CD4-positive, alpha-beta T cell treated with Interleukin-4 for 1 hour (primary cell): ENCODE measurements around the gene CD14.
"Not testable (repeated sequence)": the region's sequence is repeated elsewhere in the genome, so short reads cannot be mapped to it uniquely, and the experiment has no call there.

Experiments
- DNase-seq, 2 donors: peaks; one replicate each; pipeline ENCODE4 v3.0.0-alpha.2; 2020 to 2022

The CD14 gene

DNA sequence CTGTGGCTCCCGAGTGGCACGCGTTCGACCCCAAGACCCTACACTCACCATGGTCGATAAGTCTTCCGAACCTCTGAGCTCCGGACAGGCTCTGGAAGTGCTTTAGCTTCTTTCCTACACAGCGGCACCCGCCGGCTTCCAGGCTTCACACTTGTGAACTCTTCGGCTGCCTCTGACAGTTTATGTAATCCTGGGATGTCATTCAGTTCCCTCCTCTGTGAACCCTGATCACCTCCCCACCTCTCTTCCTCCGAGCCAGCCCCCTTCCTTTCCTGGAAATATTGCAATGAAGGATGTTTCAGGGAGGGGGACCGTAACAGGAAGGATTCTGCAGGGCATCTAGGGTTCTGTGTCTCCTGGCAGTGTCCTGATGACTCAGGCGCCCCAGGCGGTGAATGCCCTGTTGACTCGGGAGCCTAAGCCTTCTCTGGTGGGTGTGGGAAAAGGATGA lies at the start of gene CD14:
TSS of gene CD14 (minus strand) at position 155 of the 451 bp plus-strand sequence. CDS start at position 51, 104 bp downstream.
- DNase-seq = peak; percentile 18 to 70

DNA sequence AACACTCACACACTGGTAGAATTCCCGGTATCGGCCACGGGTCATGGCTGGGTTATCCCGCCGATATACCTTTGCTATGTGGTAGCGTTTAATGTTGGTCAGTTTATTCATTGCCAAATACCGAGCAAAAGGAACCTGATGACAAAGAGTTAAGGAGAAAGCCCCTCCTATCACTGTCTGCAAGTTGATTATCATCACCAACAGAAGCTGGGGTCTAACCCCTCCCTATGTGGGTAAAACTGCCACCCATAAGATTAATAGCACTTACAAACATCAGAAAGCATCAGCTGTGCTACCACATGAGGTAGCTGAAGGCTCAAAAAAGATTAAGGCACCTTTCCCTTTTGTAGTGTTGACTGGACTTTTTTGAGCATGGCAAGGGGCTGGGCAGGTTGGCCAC lies 46.0 kb upstream of the CD14 start:
- no peak for DNase-seq

DNA sequence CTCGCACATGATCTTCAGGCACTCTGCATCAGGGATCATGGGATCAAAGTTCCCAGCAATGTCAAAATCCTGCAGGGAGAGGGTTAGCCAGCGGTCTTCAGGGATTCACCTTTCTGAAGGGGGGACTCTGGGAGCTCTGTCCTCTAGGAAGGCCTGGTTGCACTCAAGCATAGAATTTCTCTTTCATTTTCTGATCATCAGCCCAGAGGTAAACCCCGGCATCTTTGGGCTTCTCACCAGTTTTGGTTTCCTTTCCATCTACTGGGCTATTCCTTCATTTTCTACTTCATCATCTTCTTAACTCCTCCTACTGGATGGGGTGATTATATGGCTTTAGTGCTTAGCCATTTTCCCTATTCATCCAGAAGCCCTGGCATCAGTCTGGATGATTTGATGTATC lies 45.0 kb upstream of the CD14 start:
- no peak for DNase-seq

DNA sequence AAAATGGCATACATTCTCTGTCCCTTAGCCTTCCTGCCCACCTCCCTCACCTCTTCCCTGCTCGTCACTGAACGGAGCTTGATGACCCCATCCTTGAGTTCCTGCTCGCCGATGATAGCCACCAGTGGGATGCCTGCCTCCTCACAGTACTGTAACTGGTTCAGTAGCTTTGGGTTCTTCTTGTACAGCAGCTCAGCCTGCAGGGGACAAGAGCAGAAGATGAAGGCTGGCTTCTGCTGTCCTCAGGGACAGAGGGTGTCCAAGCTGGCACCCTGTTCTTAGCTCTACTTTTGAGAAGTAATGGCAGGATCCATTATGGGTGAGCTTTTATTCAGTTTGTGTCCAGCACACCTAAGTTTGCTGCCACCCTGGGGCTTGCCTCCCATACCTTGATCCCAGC lies 41.7 kb upstream of the CD14 start:
- DNase-seq = no peak

DNA sequence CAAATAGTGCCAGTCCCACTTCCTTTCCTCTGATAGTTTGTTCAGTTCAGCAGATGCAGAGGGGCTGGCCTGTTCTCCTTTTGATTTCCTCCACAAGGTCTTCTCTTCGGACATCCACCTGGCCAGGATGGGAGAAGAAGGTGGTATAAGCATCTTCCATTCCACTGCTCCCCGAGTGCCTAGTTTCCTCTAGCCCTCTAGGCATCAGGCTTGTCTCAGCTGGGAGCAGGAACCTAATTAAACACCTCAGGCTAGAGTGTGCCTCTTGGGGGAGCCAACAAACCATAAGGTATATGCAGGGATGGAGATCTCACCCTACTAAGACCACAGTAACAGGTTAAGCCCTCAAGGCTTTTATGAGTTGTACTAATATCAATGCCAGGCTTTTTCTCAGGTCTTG lies 41.2 kb upstream of the CD14 start:
- DNase-seq = no peak

DNA sequence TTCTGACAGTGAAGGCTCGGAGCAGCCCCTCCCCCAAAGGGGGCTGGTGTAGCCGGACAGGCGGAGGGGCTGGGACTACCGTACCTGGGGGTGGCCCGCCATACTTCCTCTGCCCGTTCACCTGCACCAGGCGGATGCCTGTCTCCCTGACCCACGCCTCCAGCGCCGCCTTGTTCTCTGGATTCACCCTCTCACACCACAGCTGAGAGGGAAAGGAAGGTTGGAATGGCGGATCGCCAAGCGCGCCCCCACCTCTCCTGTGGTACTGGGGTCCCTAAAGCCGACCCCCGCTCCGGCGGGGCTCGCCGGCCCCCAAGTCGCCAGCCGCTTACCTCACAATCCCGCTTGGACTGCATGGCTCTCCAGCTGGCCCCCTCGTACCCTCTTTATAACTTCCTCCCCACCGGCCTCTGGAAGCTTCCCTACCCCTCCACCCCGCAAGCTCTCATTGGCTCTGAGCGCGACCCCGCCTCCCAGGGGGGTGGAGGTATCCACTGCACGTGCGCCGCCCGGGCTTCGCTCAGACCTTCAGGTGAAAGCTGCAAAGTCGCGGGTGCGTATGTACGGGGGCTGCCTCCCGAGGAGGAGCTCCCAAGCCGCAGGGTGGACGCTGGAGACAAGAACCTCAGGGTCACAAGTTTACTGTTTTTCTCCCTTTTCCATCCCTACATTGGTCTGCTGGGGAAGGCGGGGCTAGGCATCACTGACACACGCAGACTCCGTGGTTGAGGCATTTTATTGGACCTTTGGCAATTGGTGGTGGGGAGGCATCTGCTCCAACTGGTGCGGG lies 40.4 kb upstream of the CD14 start, which contains the start of gene DND1:
TSS of gene DND1 (minus strand) at position 390 of the 790 bp plus-strand sequence. CDS start at position 356, 34 bp downstream.
- no peak for DNase-seq

DNA sequence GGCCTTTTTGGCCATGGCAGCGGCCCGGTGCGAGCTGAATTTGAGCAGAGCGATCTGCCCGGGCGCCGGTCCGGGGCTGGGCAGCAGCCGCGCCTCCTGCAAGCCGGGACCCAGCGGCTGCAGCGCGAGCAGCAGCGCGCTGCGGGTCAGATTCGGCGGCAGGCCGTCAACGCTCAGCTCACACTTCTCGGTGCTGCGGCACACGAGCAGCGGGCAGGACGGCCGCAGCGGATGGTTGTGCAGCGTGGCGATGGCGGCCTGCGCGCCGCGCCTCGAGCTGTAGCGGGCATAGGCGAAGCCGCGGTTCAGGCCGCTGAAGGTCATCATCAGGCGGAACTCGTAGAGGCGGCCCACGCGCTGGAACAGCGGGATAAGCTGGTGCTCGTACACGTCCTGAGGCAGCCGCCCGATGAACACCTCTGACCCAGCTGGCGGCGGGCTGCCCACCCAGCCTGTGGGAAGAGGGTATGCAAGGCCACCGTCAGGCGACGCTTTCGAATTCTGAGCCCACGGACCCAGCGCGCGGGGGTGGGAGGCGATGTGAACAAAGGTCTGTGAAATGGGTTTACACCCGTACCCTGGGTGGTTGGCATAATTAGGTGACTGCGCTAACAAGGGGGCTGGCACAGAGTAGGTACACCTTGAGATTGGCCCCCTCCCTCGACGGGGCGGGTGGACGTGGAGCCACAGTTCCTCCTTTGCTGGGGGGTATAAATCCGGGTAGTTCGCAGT lies 39.6 kb upstream of the CD14 start:
- DNase-seq = no peak

DNA sequence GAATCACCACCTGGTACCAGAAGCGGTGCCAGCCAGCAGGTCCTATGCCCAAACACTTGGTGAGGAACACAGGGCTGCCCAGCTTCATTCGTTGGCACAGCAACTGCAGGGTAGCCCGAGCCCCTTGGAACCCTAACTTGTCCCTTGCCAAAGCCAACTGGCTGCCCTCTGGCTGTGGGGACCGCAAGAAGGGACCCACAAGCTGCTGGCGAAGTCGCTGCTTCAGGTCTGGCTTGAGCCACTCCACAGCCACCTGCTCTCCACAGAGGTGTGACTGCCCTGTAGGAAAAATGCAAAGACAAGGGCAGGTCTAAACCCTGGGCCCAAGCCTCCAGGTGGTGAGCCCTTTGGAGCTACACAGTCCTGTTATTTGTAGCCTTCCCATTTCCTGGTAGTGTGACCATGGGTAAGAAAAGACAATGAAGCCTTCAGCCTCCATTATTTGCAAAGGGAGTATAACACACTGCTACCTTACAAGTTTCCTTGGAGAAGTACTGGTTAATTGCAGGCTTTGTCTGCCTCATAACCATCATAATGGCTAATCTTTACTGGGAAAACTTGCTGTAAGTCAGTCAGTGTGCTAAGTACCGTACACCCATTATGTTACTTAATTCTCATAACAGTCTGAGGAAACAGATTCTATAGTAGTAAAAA lies 38.6 kb upstream of the CD14 start:
- DNase-seq = no peak

DNA sequence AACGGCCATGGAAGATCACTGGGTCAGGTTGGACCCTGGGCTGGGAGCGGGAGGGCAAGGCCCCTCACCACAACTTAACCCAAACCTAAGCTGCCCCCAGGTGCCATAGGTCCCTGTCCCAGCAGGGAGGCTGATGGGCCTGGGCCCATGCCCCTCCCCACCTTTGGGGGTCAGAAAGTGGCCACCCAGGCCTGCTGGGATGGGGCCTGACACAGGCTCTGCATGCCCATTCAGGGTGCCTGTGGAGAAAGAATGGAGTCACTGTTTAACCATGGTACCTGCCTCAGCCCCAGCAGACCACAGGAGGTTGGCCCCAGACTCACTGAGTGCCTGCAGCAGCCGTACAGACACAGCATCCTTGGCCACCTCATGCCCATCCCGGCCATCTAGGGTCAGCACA lies 38.1 kb upstream of the CD14 start:
- not testable (repeated sequence) for DNase-seq

DNA sequence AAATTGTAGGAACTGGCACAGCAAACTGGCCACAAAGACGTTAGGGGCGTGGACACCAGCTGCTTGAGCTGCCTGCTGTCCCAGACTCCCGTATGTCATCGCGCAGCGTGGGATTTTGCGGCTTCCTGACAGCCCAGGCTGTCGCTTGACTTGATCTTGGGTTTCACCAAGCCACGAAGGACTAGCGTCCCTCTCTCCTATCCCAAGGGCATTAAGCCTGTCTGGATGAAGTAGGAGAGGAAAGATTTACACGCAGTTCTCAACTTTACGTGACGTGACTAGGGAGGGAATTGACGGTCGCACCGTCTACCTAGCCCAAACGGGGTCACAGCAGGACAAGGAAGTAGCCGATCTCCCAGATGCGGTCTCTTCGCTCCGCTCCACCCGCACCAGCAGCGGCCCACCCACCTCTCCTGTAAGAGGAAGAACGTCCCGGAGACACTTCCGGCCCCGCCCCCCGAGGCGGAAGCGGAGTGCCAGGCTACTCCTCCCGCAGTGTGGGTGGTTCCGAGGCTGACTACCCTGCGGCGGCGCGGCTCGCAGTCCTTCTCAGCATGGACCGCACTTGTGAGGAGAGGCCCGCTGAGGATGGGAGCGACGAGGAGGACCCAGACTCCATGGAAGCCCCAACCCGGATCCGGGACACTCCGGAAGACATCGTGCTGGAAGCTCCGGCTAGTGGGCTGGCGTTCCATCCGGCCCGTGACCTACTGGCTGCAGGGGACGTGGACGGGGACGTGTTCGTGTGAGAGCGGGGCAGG lies 31.6 kb upstream of the CD14 start, which contains the start of gene WDR55:
TSS of gene WDR55 (plus strand) at position 546 of the 761 bp plus-strand sequence. CDS start at position 555, 9 bp downstream.
- DNase-seq = peak; percentile 94 to 95

DNA sequence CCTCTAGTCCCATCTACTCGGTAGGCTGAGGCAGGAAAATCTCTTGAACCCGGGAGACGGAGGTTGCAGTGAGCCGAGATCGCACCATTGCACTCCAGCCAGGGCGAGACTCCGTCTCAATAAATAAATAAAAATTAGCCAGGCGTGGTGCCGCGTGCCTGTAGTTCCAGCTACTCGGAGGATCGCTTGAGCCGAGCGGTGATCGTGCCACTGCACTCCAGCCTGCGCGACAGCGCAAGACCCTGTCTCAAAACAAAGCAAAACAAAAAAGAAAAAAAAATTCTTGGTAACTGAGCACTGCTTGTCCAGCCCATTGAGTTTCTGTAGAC lies 31.0 kb upstream of the CD14 start:
- DNase-seq = no peak

DNA sequence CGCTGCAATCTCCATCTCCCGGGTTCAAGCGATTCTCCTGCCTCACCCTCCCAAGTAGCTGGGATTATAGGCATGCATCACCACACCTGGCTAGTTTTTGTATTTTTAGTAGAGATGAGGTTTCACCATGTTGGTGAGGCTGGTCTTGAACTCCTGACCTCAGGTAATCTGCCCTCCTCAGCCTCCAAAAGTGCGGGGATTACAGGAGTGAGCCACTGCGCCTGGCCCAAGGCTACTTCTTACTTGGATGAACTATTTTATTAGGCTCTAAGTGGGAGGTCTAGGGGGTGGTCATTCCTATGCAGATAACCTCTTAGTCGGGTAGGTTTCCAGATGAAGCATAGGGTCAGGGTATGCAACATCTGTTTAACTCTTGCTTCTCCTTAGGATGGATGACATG lies 27.4 kb upstream of the CD14 start:
- not testable (repeated sequence) for DNase-seq

DNA sequence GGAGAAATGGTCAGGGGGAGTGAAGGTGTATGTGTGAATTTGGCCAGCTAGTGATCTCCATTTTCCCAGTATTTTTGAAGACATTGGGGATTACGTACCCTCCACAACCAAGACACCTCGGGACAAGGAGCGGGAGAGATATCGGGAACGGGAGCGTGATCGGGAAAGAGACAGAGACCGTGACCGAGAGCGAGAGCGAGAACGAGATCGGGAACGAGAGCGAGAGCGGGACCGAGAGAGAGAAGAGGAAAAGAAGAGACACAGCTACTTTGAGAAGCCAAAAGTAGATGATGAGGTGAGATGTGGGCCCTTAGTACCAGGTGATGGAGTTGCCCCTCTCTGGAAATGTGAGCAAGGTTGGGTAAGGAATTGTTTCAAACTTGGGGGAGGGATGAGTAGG lies 25.9 kb upstream of the CD14 start:
- no peak for DNase-seq

DNA sequence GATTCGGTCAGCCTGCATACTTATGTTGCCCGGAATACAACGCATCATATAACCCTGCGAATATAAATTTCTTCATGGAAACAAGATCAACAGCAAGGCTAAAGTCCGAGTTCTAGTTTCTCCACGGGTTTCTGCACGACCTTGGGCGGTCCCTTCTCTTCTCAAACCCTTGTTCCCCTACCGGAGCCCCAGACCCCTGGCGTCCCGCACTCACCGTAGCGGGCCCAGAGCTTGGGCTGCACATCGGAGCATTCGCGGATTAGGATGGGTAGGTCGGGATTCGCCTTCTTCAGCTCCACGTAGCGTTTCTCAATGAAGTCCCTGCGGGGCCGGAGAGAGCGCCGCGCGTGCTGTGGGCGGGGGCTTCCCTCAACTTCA lies 14.1 kb upstream of the CD14 start:
- no peak for DNase-seq

DNA sequence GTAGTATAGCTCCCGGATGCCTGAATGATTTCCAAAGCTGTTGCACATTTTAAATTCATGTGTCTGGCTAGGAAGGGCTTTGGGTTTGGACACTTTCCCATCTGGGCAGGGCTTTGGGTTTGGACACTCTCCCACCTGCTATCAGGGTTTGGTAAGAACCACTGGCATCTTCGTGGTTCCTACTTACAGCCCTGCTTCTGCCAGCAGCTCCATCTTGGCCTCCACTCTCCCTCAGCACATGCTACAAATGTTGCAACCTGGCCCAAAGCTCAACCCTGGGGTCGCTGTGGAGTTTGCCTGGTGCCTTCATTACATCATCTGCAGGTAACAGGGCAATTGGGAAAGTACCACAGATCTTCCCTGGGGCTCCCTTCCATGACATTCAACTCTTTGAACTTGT lies 9.7 kb upstream of the CD14 start:
- DNase-seq = no peak

DNA sequence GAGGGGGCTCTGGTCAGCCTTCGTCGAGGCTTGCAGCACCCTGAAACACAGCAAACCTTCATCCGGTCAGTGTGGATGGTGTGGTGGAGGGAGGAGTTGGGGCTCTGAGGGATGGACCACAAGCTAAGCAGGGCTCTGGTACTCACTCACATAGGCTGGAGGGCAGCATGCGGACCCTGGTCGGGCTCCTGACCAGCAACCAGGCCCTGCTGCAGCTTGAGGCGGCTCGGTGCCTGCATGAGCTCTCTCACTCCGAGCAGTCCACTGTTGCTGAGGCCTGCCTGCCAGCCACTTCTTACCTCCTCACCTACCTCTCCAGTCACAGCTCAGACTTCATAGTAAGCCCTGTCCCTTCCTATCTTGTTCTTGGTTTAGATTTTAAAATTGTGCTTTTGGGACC lies 8.7 kb upstream of the CD14 start:
- no peak for DNase-seq

DNA sequence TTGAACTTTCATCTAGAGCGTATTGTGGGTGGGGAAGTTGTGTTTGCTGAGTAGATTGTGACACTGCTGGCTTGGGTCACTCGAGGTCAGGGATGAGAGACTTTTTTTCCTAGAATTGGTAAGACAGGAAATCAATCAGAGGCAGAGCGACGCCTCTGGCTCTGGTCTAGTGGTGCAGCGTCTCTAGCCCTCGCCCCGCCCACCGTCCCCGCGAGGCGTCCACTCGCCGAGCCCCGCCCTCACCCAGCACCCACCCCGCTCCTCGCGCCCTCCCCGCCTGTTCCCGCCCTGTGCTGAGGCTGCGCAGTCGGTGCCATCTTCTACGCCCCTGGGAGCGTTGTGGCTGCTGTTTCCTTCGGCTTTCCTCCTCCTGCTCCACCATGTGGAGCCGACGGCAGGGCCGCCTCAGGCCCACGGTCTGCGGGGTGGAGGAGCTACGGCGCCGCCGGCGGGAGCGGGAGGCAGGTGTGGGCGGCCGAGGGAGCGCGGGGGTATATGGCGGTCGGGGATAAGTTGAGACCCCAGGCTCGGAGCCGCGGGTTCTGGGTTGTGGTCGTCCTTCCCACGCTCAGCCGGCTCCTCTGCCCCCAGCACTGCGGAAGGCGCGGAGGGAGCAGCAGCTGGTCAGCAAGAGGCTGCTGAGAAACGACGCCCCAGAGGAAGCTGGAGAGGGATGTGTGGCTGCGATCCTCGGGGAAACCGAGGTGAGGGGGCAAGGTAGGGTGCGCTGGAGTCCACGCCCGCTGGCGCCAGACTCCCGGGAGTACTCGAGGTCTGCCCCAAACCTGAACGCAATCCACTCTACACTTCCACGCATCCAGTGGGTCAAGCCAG lies 6.4 kb upstream of the CD14 start, which contains the start of gene TMCO6:
TSS of gene TMCO6 (plus strand) at position 304 of the 834 bp plus-strand sequence. CDS start at position 381, 77 bp downstream.
- DNase-seq = peak; percentile 98

DNA sequence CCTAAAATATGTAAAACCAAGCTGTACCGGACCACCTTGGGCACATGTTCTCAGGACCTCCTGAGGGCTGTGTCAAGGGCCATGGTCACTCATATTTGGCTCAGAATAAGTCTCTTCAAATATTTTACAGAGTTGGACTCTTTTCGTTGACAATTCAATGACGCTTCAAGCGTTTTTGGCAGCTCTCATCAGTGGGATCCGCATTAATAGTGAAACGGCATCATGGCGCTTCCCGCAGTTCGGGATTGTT lies 5.8 kb upstream of the CD14 start:
- not testable (repeated sequence) for DNase-seq

DNA sequence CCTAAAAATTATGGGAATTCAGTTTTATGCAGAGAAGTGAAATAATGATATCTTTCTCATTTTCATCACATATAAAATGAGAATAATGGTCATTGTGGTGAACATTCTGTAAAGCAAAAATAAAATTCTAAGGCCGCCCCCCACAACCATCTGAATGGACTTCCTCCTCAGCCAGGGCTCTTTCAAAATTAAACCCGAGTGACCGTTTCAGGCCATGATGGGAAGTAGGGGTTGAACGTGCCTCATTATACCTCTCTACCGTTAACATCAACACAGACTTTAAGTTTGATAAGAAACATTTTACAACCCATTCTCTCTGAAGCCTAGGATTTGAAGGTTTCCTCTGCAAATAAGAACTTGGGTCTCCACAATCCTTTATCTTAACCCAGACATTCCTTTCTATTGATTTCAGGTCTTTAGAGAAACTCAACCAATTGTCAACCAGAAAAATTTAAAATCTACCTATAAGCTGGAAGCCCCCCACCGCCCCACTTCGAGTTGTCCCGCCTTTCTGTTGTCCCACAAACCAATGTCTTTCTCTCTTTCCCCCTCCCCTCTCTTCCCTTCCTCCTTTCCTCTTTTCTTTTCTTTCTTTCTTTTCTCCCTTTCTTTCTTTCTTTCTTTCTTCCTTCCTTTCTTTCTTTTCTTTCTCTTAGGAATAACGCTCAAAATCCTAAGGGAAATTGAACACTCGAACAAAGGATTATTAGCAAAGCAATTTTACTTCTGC lies 4.6 kb upstream of the CD14 start:
- no peak for DNase-seq

DNA sequence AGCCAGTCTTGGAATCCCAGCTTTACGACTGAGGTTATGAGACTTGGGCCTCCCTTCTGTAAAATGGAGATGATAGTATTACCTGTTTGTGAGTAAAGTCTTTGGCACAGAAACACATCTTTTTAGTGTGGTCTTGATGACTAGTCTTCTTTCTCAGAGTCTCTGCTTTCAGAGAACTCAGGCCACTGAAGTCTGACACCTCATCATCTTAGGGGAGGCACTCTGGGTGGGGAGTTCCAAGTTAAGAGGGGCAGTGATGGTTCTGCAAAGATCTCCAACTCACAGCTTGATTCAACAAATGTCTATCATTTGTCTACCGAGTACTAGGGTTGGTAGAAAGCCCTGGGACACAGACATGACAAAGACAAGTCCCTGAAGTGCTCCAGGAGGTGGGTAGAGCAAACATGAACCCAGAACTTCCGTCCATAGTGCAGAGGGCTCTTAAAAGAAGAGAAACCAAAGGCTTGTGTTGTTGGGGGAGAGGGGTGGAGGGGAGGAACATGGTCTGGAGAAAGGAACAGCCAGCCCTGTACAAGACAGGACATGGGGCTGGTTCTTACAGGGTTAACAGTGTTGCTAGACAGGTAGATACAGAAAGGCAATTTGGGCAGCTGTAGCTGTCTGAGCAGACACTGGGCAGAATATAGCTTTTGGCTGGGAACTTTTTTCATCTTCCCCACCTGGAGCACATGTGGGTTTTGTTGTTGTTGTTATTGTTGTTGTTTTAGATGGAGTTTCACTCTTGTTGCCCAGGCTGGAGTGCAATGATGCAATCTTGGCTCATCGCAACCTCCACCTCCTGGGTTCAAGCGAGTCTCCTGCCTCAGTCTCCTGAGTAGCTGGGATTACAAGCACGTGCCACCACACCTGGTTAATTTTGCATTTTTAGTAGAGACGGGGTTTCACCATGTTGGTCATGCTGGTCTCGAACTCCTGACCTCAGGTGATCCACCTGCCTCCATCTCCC lies 2.6 kb upstream of the CD14 start:
- no peak for DNase-seq
